CD14-positive monocyte (primary cell): ENCODE results near the gene DDX10. TPM values are rescaled to one million over a fixed set of nuclear protein-coding genes. Genes with fewer than 3 reads are reported as not detected.

Source experiments
- DNase-seq, 3 donors: peaks; one replicate each; pipeline ENCODE4 v3.0.0-alpha.2; 2011 to 2022
- H2AFZ ChIP-seq: 2 replicates; pipeline ENCODE4 v1.6.0; 2012; ENCODE audit warnings: mild to moderate bottlenecking, low read depth, low read length, inconsistent platforms; ENCODE audit not compliant: insufficient read depth, poor library complexity, severe bottlenecking
- H3K27ac ChIP-seq, 2 donors: 1 replicate in 1 of 2; 2 replicates in 1 of 2; pipeline ENCODE4 v1.5.1; 2012 to 2013; ENCODE audit warnings: low read length in 2 of 2, control low read depth in 1 of 2, inconsistent platforms in 1 of 2, low read depth in 1 of 2, mild to moderate bottlenecking in 1 of 2
- H3K27me3 ChIP-seq, 2 donors: one replicate each; pipeline versions ENCODE4 v1.6.0 to v1.6.1; 2011 to 2013; ENCODE audit warnings: low read length in 2 of 2; ENCODE audit not compliant: control insufficient read depth in 2 of 2, insufficient read depth in 2 of 2
- H3K36me3 ChIP-seq, 2 donors: replicated peaks in 1 of 2; 1 replicate in 1 of 2; 2 replicates in 1 of 2; pipeline versions ENCODE4 v1.5.1 to v1.6.1; 2012 to 2013; ENCODE audit warnings: low read length in 2 of 2, control low read depth in 1 of 2, inconsistent platforms in 1 of 2, mild to moderate bottlenecking in 1 of 2; ENCODE audit not compliant: insufficient read depth in 2 of 2, control insufficient read depth in 1 of 2
- H3K4me1 ChIP-seq, 2 donors: 1 replicate in 1 of 2; 2 replicates in 1 of 2; pipeline versions ENCODE4 v1.5.1 to v1.6.1; 2012 to 2013; ENCODE audit warnings: low read length in 2 of 2, control low read depth in 1 of 2, inconsistent platforms in 1 of 2, mild to moderate bottlenecking in 1 of 2, moderate library complexity in 1 of 2; ENCODE audit not compliant: insufficient read depth in 2 of 2, control insufficient read depth in 1 of 2
- H3K4me2 ChIP-seq: replicated peaks from 2 replicates; pipeline ENCODE3; 2012; ENCODE audit warnings: low read length, moderate library complexity, mild to moderate bottlenecking; ENCODE audit not compliant: poor library complexity, severe bottlenecking; ENCODE audit errors: extremely low read depth
- H3K4me3 ChIP-seq, 3 experiments: fragments of 200-600 bp in 1 of 3; sonication (generic) in 1 of 3; replicated peaks in 1 of 3; 1 replicate in 2 of 3; 2 replicates in 1 of 3; pipeline ENCODE4 v1.5.1; 2011 to 2013; ENCODE audit warnings: low read length in 3 of 3, mild to moderate bottlenecking in 3 of 3, control low read depth in 2 of 3, low read depth in 2 of 3, inconsistent platforms in 1 of 3, moderate library complexity in 1 of 3
- H3K79me2 ChIP-seq: 2 replicates; pipeline ENCODE4 v1.6.0; 2012; ENCODE audit warnings: mild to moderate bottlenecking, control low read depth, inconsistent platforms, low read length, moderate library complexity; ENCODE audit not compliant: insufficient read depth
- H3K9ac ChIP-seq: 2 replicates; pipeline ENCODE4 v1.6.0; 2017; ENCODE audit warnings: low read length, mild to moderate bottlenecking; ENCODE audit not compliant: insufficient read depth, poor library complexity, severe bottlenecking
- H3K9me3 ChIP-seq, 2 donors: replicated peaks in 1 of 2; 1 replicate in 1 of 2; 2 replicates in 1 of 2; pipeline versions ENCODE4 v1.5.1 to v1.6.1; 2012 to 2013; ENCODE audit warnings: low read length in 2 of 2, control low read depth in 1 of 2; ENCODE audit not compliant: control insufficient read depth in 1 of 2, insufficient read depth in 1 of 2
- H4K20me1 ChIP-seq: 2 replicates; pipeline ENCODE4 v1.6.0; 2012; ENCODE audit warnings: mild to moderate bottlenecking, low read length, control low read depth, moderate library complexity; ENCODE audit not compliant: insufficient read depth
- H3K27ac Mint-ChIP-seq, 7 donors: one replicate each; pipeline ENCODE4 v1.8.0; 2020; ENCODE audit warnings: mild to moderate bottlenecking in 7 of 7, mixed read lengths in 7 of 7, moderate library complexity in 6 of 7, inconsistent platforms in 2 of 7
- H3K27me3 Mint-ChIP-seq, 3 donors: one replicate each; pipeline ENCODE4 v1.8.0; 2021 to 2022; ENCODE audit warnings: low read depth in 3 of 3, mild to moderate bottlenecking in 3 of 3, mixed read lengths in 3 of 3, moderate library complexity in 3 of 3, inconsistent platforms in 1 of 3
- H3K36me3 Mint-ChIP-seq, 2 donors: one replicate each; pipeline ENCODE4 v1.8.0; 2020; ENCODE audit warnings: mixed read lengths in 2 of 2, inconsistent platforms in 1 of 2, mild to moderate bottlenecking in 1 of 2
- H3K4me1 Mint-ChIP-seq: one replicate; pipeline ENCODE4 v1.8.0; 2020; ENCODE audit warnings: mild to moderate bottlenecking, mixed read lengths
- H3K4me3 Mint-ChIP-seq, 2 donors: one replicate each; pipeline ENCODE4 v1.8.0; 2020; ENCODE audit warnings: mild to moderate bottlenecking in 2 of 2, mixed read lengths in 2 of 2, moderate library complexity in 1 of 2
- H3K9me3 Mint-ChIP-seq, 7 donors: one replicate each; pipeline ENCODE4 v1.8.0; 2020 to 2022; ENCODE audit warnings: mixed read lengths in 7 of 7, mild to moderate bottlenecking in 6 of 7, moderate library complexity in 6 of 7, inconsistent platforms in 2 of 7
- WGBS: methylation state at CpG from one replicate; pipeline ENCODE4 v1.1.5; 2013; ENCODE audit warnings: missing lambda C conversion rate; ENCODE audit not compliant: insufficient coverage; 5-methylcytosine and 5-hydroxymethylcytosine counted together
- intact Hi-C, 2 donors: fragments of 100-400 bp; cut with micrococcal nuclease; formaldehyde crosslinking; loops; one replicate each; pipeline versions ENCODE4 v1.15.0 to v1.15.1; 2023
- polyA plus RNA-seq, 3 donors: library from polyadenylated mRNA; depleted of rRNA in 1 of 3; unstranded in 2 of 3; stranded (reverse) in 1 of 3; fragments of 300-500 nt in 2 of 3; fragments of >200 nt in 1 of 3; fragmentation: Illumina TruSeq in 2 of 3; gene quantifications; 1 replicate in 2 of 3; 2 replicates in 1 of 3; pipeline ENCODE4 v1.2.3, GENCODE V29; 2012 to 2021
- TF ChIP-seq, protein P1 (sequence below): fragments of 200-600 bp; IDR thresholded peaks from one replicate; pipeline ENCODE4 v1.8.0; 2022; ENCODE audit warnings: antibody characterized with exemption, mild to moderate bottlenecking

The DDX10 gene
- polyA plus RNA-seq, 3 donors, result 5.0 to 6.3 (median 5.3) TPM

DNA sequence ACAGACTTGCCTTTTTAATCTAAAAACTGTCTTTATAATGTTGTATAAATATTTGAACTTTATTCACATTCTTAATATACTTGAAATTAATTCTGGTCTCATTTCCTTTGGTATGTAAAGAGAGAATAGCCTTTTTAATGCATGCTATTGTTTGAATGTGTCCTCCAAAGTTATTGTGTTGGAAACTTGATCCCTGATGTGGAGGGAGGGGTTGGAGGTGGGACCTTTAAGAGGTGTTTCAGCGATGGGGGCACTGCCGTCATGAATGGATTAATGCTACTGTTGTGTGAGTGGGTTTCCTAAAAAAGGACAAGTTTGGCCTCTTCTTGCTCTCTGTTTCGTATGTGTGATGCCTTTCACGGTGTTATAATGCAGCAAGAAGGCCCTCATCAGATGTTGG, 131.7 kb downstream of the DDX10 start:
- no peak for DNase-seq
- 100% methylated on average over 2 of the region's 4 CpGs for WGBS
- no peak overlapping the region for H3K9ac ChIP-seq
- H4K20me1 ChIP-seq, result no peaks in the 10 kb centered on the region
- no peaks in the 10 kb centered on the region for H3K9me3 ChIP-seq
- H3K27ac ChIP-seq, result no peak overlapping the region
- H3K4me1 Mint-ChIP-seq, result peaks cover 7% of the 10 kb centered on the region
- TF ChIP-seq, protein P1, sequence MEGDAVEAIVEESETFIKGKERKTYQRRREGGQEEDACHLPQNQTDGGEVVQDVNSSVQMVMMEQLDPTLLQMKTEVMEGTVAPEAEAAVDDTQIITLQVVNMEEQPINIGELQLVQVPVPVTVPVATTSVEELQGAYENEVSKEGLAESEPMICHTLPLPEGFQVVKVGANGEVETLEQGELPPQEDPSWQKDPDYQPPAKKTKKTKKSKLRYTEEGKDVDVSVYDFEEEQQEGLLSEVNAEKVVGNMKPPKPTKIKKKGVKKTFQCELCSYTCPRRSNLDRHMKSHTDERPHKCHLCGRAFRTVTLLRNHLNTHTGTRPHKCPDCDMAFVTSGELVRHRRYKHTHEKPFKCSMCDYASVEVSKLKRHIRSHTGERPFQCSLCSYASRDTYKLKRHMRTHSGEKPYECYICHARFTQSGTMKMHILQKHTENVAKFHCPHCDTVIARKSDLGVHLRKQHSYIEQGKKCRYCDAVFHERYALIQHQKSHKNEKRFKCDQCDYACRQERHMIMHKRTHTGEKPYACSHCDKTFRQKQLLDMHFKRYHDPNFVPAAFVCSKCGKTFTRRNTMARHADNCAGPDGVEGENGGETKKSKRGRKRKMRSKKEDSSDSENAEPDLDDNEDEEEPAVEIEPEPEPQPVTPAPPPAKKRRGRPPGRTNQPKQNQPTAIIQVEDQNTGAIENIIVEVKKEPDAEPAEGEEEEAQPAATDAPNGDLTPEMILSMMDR, result no peak
- H3K27ac Mint-ChIP-seq, result no peak overlapping the region
- intact Hi-C loops, result no loop called here
- H3K4me2 ChIP-seq, result no peak overlapping the region
- peaks cover 0 to 3% of the 10 kb centered on the region in 2 donors for H3K36me3 Mint-ChIP-seq
- peaks cover 0 to 3% (median 0%) of the 10 kb centered on the region in 3 donors for H3K27me3 Mint-ChIP-seq
- no peaks in the 10 kb centered on the region for H3K36me3 ChIP-seq
- H3K79me2 ChIP-seq, result no peaks in the 10 kb centered on the region
- no peak overlapping the region for H3K4me3 ChIP-seq
- H2AFZ ChIP-seq, result no peak overlapping the region
- H3K4me3 Mint-ChIP-seq, result no peak overlapping the region
- no peaks in the 10 kb centered on the region for H3K27me3 ChIP-seq
- no peaks in the 10 kb centered on the region for H3K4me1 ChIP-seq
- H3K9me3 Mint-ChIP-seq, result peaks cover 0 to 1% (median 0%) of the 10 kb centered on the region in 7 donors

DNA sequence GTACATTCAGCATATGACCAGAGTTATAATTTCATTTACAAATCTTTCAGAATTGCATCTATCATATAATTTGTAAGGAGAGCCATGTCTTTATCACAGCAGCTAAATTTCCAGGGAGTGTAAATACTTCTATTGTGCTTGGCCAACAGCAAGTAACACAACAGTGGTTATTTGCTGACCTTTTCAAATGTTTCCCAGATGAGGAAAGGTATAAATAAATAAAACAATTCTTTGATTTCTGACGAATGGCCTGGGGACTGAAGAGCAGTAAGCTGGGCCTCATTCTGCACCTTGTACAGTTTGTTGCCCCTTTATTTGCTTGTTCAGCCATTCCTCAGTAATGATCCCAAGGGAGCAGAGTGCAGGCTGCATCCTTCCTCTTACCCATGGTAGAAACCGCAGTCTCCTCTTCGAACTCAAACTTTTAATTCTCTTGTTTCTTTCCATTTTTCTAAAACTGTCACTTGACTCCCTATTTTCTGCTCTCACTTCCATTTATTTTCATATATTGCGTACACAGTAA, 132.8 kb downstream of the DDX10 start:
- no peak for DNase-seq
- H3K4me3 ChIP-seq, result no peak overlapping the region
- H3K9ac ChIP-seq, result no peak overlapping the region
- TF ChIP-seq, protein P1, result no peak
- H3K36me3 Mint-ChIP-seq, result peaks cover 0 to 3% of the 10 kb centered on the region in 2 donors
- intact Hi-C loops, result no loop called here
- H3K27me3 ChIP-seq, result no peaks in the 10 kb centered on the region
- no peak overlapping the region for H3K27ac Mint-ChIP-seq
- WGBS, result 96% methylated on average over 4 of the region's 4 CpGs
- no peak overlapping the region for H2AFZ ChIP-seq
- H3K27ac ChIP-seq, result no peak overlapping the region
- no peaks in the 10 kb centered on the region for H4K20me1 ChIP-seq
- no peaks in the 10 kb centered on the region for H3K9me3 ChIP-seq
- H3K9me3 Mint-ChIP-seq, result peaks cover 0 to 1% (median 0%) of the 10 kb centered on the region in 7 donors
- no peak overlapping the region for H3K4me3 Mint-ChIP-seq
- peaks cover 7% of the 10 kb centered on the region for H3K4me1 Mint-ChIP-seq
- H3K36me3 ChIP-seq, result no peaks in the 10 kb centered on the region
- no peak overlapping the region for H3K4me2 ChIP-seq
- no peaks in the 10 kb centered on the region for H3K79me2 ChIP-seq
- H3K27me3 Mint-ChIP-seq, result peaks cover 0 to 3% (median 0%) of the 10 kb centered on the region in 3 donors
- H3K4me1 ChIP-seq, result no peaks in the 10 kb centered on the region
